Sigmoid colon (tissue), 4 donors: ENCODE measurements around the gene TPX2.

Source experiments
- CTCF ChIP-seq, 4 experiments: fragments of 450-650 bp in 3 of 4; fragments of 200-600 bp in 1 of 4; IDR thresholded peaks; one replicate each; pipeline ENCODE4 v1.5.1; 2016 to 2019; ENCODE audit warnings: antibody characterized with exemption in 4 of 4, mild to moderate bottlenecking in 3 of 4, moderate library complexity in 2 of 4
- EP300 ChIP-seq, 4 donors: sonication (generic); formaldehyde crosslinking; IDR thresholded peaks; one replicate each; pipeline ENCODE4 v1.6.1; 2017; ENCODE audit warnings: antibody characterized with exemption in 4 of 4

- no peak for TF ChIP-seq EP300 (IDR thresholded peaks at IDR 0.05)
- TF ChIP-seq CTCF (IDR thresholded peaks at IDR 0.05), result no peak
Measured at GRCh38 chr20:31826074-31826473, 87.0 kb downstream of the TPX2 start.
